Lower leg skin (tissue), 3 donors: ENCODE measurements around the gene CFL1.

Experiments used
- POLR2A ChIP-seq, 2 donors: fragments of 450-650 bp; IDR thresholded peaks; one replicate each; pipeline ENCODE4 v1.6.1; 2016 to 2017; ENCODE audit warnings: antibody characterized with exemption in 2 of 2, mild to moderate bottlenecking in 1 of 2, moderate library complexity in 1 of 2
- TF ChIP-seq, protein P1 (sequence below), 3 donors: fragments of 450-650 bp; IDR thresholded peaks; one replicate each; pipeline ENCODE4 v1.5.1; 2016; ENCODE audit warnings: antibody characterized with exemption in 3 of 3, mild to moderate bottlenecking in 3 of 3, moderate library complexity in 2 of 3

DNA sequence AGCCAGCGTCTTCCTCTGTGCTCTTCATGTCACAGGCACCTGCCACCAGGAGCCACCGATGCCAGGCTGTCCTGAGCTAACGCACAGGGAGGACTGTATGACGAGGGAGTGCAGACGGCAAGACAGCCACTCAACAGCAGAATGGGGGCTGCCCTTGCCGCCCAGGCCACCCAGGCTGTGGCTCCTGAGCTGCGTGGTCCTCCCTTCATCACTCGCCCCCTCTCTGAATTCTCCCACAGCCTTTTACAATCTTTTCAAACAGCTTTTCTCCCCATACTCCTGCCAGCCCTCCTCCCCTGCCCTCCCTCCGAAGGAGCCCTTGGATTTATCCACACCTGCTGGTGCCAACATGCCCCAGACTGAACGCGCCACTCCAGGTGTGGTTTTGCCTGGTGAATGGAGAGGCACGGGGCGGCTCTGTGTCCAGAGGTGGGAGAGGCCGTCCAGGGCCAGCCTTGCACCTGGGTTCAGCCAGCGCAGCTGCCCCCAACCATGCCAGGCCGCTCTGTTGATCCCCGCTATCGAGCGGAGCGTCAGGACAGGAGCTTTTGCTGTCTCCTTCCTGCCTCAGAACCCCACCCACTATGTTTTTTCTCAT, 49.1 kb downstream of the CFL1 start:
- TF ChIP-seq, protein P1, sequence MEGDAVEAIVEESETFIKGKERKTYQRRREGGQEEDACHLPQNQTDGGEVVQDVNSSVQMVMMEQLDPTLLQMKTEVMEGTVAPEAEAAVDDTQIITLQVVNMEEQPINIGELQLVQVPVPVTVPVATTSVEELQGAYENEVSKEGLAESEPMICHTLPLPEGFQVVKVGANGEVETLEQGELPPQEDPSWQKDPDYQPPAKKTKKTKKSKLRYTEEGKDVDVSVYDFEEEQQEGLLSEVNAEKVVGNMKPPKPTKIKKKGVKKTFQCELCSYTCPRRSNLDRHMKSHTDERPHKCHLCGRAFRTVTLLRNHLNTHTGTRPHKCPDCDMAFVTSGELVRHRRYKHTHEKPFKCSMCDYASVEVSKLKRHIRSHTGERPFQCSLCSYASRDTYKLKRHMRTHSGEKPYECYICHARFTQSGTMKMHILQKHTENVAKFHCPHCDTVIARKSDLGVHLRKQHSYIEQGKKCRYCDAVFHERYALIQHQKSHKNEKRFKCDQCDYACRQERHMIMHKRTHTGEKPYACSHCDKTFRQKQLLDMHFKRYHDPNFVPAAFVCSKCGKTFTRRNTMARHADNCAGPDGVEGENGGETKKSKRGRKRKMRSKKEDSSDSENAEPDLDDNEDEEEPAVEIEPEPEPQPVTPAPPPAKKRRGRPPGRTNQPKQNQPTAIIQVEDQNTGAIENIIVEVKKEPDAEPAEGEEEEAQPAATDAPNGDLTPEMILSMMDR (IDR thresholded peaks at IDR 0.05): no peak
- no peak for TF ChIP-seq POLR2A (IDR thresholded peaks at IDR 0.05)
